Caco-2 (cell line): ENCODE results near the gene CD58. TPM values are rescaled to one million over a fixed set of nuclear protein-coding genes. Genes with fewer than 3 reads are reported as not detected.
A peak's percentile ranks its signal among the peaks of the same experiment; 100 is the strongest.

Experiments used
- BruUV-seq: library from RNA; stranded (reverse); fragments of 400-500 nt; replicated peaks from 2 replicates; lab custom pipeline; 2021; lab: Mats Ljungman, UMichigan
- CTCF ChIA-PET: fragments of 300-600 bp; sonication (Branson Sonifier 250); formaldehyde crosslinking; loops from one replicate; lab custom pipeline; 2022; ENCODE audit warnings: antibody characterized with exemption; lab: Charles Lee
- POLR2A ChIA-PET: fragments of 300-600 bp; sonication (Branson Sonifier 250); formaldehyde crosslinking; loops from one replicate; lab custom pipeline; 2022; ENCODE audit warnings: antibody characterized with exemption; lab: Charles Lee
- DNase-seq, 2 experiments: peaks; one replicate each; pipeline versions ENCODE4 v3.0.0 to v3.0.0-alpha.2; 2020 to 2022
- H3K27me3 ChIP-seq: replicated peaks from 2 replicates; pipeline ENCODE4 v1.6.0; 2011; ENCODE audit warnings: low read length; ENCODE audit not compliant: control insufficient read depth, insufficient read depth
- H3K36me3 ChIP-seq: 2 replicates; pipeline ENCODE4 v1.5.1; 2011; ENCODE audit warnings: low read length; ENCODE audit not compliant: control insufficient read depth, insufficient read depth
- H3K4me1 ChIP-seq: fragments of 250-450 bp; sonication (Bioruptor Pico); 2 replicates; pipeline ENCODE4 v1.5.1; 2020; ENCODE audit warnings: mild to moderate bottlenecking
- H3K4me3 ChIP-seq: 2 replicates; pipeline ENCODE4 v1.5.1; 2011; ENCODE audit warnings: low read depth, mild to moderate bottlenecking, control low read depth, low read length
- H3K9me3 ChIP-seq: fragments of 250-450 bp; sonication (Bioruptor Pico); 2 replicates; pipeline ENCODE4 v1.5.1; 2020; ENCODE audit warnings: mild to moderate bottlenecking, moderate library complexity
- H3K27ac Mint-ChIP-seq: one replicate; pipeline ENCODE4 v1.8.0; 2022; ENCODE audit warnings: mixed read lengths; ENCODE audit not compliant: unreplicated experiment
- H3K27me3 Mint-ChIP-seq: one replicate; pipeline ENCODE4 v1.8.0; 2022; ENCODE audit warnings: mixed read lengths; ENCODE audit not compliant: insufficient read depth, unreplicated experiment
- H3K36me3 Mint-ChIP-seq: one replicate; pipeline ENCODE4 v1.8.0; 2022; ENCODE audit warnings: mild to moderate bottlenecking, mixed read lengths; ENCODE audit not compliant: insufficient read depth, unreplicated experiment
- H3K4me1 Mint-ChIP-seq: one replicate; pipeline ENCODE4 v1.8.0; 2022; ENCODE audit warnings: low read depth, mixed read lengths; ENCODE audit not compliant: unreplicated experiment
- H3K4me3 Mint-ChIP-seq: one replicate; pipeline ENCODE4 v1.8.0; 2022; ENCODE audit warnings: mild to moderate bottlenecking, moderate library complexity, mixed read lengths; ENCODE audit not compliant: unreplicated experiment
- H3K9me3 Mint-ChIP-seq: one replicate; pipeline ENCODE4 v1.8.0; 2022; ENCODE audit warnings: mixed read lengths; ENCODE audit not compliant: unreplicated experiment
- CTCF ChIP-seq, 2 experiments: fragments of 200-600 bp in 1 of 2; IDR thresholded peaks; 1 replicate in 1 of 2; 2 replicates in 1 of 2; pipeline versions ENCODE4 v1.5.1 to v1.8.0; 2011 to 2022; ENCODE audit warnings: antibody characterized with exemption in 1 of 2, control low read depth in 1 of 2, inconsistent platforms in 1 of 2, low read depth in 1 of 2, low read length in 1 of 2, mild to moderate bottlenecking in 1 of 2, moderate library complexity in 1 of 2; ENCODE audit not compliant: insufficient read depth in 1 of 2, severe bottlenecking in 1 of 2, unreplicated experiment in 1 of 2
- intact Hi-C: fragments of 100-400 bp; cut with micrococcal nuclease; formaldehyde crosslinking; loops from one replicate; pipeline ENCODE4 v1.10.0; 2022; ENCODE audit not compliant: unreplicated experiment
- total RNA-seq: library from RNA; stranded (reverse); gene quantifications from 2 replicates; pipeline ENCODE4 v1.2.3, GENCODE V29; 2022

CD58 gene
- total RNA-seq, 1 experiment from 2014 or later: 5.6 TPM

DNA sequence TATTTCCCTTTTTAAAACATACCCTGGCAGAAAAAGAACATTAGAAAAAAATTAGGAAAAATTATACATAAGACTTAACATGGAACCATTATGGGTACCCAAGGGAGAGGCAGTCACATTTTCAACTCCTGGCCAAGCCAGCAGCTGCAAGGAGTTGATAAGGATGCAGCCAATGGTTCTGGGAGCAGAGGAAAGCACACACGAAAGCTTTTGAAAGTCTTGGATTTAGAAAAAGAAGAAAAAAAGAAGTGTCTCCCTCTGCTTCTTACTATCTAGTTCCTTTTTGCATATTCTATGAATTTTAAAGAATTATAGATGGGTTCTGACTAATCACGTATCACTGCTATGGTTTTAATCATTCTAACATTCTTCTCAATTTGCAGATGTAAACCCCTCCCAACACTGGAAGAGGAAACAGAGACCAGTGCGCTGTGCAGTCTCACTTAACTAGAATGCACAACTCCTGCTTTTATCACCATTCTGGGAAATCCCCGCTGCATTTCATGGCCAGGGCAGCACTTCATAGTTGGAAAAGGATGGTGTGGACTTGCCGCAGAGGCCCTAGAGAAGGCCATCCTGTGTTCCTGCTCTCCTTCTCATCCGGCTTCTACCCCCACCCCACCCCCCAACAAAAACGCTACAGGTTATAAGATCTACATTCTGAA, 2.7 kb upstream of the CD58 start:
- Histone ChIP-seq H3K4me3 (no peak overlapping the region), H3K4me1 (peaks cover 11% of the 10 kb centered on the region; the same call in 1 of the 2 replicates), H3K36me3 (no peaks in the 10 kb centered on the region), H3K9me3 (no peaks in the 10 kb centered on the region), H3K27me3 (no peaks in the 10 kb centered on the region)
- BruUV-seq: no TSS peak
- Mint-ChIP-seq H3K36me3 (peaks cover 13% of the 10 kb centered on the region), H3K9me3 (no peaks in the 10 kb centered on the region), H3K27me3 (no peaks in the 10 kb centered on the region), H3K27ac (no peak overlapping the region), H3K4me1 (peaks cover 7% of the 10 kb centered on the region), H3K4me3 (no peak overlapping the region)
- DNase-seq: no peak
- ChIA-PET POLR2A (no interaction called here), CTCF (no interaction called here)
- no peak for TF ChIP-seq CTCF (IDR thresholded peaks at IDR 0.05; ENCODE audit: insufficient read depth in 1 of 2, low read depth in 1 of 2, low read length in 1 of 2, severe bottlenecking in 1 of 2, unreplicated experiment in 1 of 2)
- intact Hi-C loops: loop anchor here (1.0 to 5.0 kb wide), 5 partner anchors 23 to 243 kb away; no protein-coding TSS in a partner anchor

DNA sequence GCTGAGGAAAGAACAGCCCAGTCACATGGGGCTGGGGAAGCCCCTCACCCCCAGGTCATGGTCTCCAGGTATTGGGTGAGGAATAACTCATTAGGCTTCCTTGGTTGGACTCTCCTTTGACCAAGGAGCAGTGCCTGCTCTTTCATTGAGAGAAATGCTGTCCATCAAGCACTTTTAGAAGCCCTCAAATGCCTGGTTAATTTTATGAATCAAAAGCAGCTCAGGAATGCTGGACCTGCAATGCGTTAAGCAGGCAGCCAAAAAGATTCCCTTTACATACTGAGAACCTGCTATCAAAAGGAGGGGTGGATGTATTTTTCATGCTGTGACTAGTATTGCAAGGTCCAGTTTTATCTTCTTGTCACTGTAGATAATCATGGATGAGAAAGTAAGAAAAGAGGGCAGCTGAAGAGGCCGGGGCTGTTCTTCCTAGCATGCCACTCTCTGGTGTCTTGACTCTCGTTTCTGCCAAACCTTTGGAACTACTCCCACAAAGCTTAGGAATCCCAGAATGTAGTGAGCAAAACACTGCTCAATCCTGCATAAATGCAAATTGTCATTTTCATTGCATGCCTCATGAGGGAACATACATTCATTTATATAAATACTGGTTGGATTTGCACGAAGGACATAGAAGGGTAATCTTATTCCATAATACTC, 2.1 kb upstream of the CD58 start:
- no TSS peak for BruUV-seq
- Mint-ChIP-seq H3K27ac (no peak overlapping the region), H3K27me3 (no peaks in the 10 kb centered on the region), H3K4me1 (peaks cover 7% of the 10 kb centered on the region), H3K9me3 (no peaks in the 10 kb centered on the region), H3K4me3 (no peak overlapping the region), H3K36me3 (peaks cover 13% of the 10 kb centered on the region)
- intact Hi-C loops: loop anchor here (5.0 kb wide), 2 partner anchors 149 to 164 kb away; no protein-coding TSS in a partner anchor
- H3K4me3 ChIP-seq: no peak overlapping the region
- CTCF ChIA-PET: no interaction called here
- TF ChIP-seq CTCF (IDR thresholded peaks at IDR 0.05; ENCODE audit: insufficient read depth in 1 of 2, low read depth in 1 of 2, low read length in 1 of 2, severe bottlenecking in 1 of 2, unreplicated experiment in 1 of 2): no peak
- H3K9me3 ChIP-seq: no peaks in the 10 kb centered on the region
- peaks cover 11% of the 10 kb centered on the region; the same call in 1 of the 2 replicates for H3K4me1 ChIP-seq
- H3K27me3 ChIP-seq: no peaks in the 10 kb centered on the region
- H3K36me3 ChIP-seq: no peaks in the 10 kb centered on the region
- POLR2A ChIA-PET: no interaction called here
- DNase-seq: no peak

- Histone ChIP-seq H3K4me3 (no peak overlapping the region), H3K36me3 (no peaks in the 10 kb centered on the region), H3K27me3 (no peaks in the 10 kb centered on the region), H3K4me1 (peaks cover 11% of the 10 kb centered on the region; the same call in 1 of the 2 replicates), H3K9me3 (no peaks in the 10 kb centered on the region)
- no peaks in the 10 kb centered on the region for H3K9me3 Mint-ChIP-seq
- H3K27me3 Mint-ChIP-seq: no peaks in the 10 kb centered on the region
- ChIA-PET CTCF (interaction anchor here (1.2 kb wide), 1 partner anchor 100 kb away, joined by 4 read pairs; no protein-coding TSS in a partner anchor), POLR2A (no interaction called here)
- peak overlapping the region; percentile 66 for H3K27ac Mint-ChIP-seq
- H3K4me3 Mint-ChIP-seq: peak overlapping the region; percentile 72
- TF ChIP-seq CTCF (IDR thresholded peaks at IDR 0.05; ENCODE audit: insufficient read depth in 1 of 2, low read depth in 1 of 2, low read length in 1 of 2, severe bottlenecking in 1 of 2, unreplicated experiment in 1 of 2): no peak
- BruUV-seq: no TSS peak
- intact Hi-C loops: loop anchor here (5.0 kb wide), 2 partner anchors 150 to 165 kb away; no protein-coding TSS in a partner anchor
- H3K4me1 Mint-ChIP-seq: peaks cover 7% of the 10 kb centered on the region
- DNase-seq: no peak
- H3K36me3 Mint-ChIP-seq: peaks cover 13% of the 10 kb centered on the region
These were observed 1.3 kb upstream of the CD58 start for GRCh38 chr1:116572099-116572498.
